IMR-90 (cell line): ENCODE results near the gene CASP3.

Experiments used
- FOS ChIP-seq: fragments of 150-350 bp; IDR thresholded peaks from 2 replicates; pipeline ENCODE4 v1.6.1; 2016; ENCODE audit warnings: low read depth, low read length
- RAD21 ChIP-seq: IDR thresholded peaks from 2 replicates; pipeline ENCODE4 v1.6.1; 2012; ENCODE audit warnings: low read length, improper control_type of control experiment
- TF ChIP-seq, protein P1 (sequence below): conservative IDR thresholded peaks from 2 replicates; pipeline ENCODE4 v1.5.1; 2012; ENCODE audit warnings: mild to moderate bottlenecking, low read depth, low read length, improper control_type of control experiment

DNA sequence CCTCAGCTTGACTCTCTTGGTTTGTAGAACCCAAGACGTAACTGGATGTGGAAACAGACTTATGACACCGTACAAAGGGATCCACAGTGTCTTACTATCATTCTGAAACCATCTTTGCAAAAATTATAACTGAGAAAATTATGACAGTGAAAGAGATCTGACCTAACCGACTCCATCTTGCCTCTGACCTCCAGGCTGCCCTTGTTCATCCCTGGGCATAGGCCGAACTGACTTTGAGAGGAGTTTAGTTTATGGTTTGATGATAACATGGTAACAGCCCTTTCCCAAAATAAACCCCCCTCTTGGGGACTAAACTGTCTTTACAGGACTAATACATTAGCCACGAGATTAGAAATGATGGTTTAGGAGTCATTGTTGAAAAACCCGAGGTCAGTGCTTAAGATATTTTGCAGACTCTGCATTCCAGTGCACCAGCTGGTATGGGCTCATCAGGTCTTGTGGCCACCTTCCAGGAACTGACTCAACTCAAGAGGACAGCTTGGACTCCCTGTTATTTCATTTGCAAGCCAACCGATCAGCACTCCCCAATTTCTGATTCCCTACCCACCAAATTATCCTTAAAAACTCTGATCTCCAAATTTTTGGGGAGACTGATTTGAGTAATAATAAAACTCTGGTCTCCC lies 49.6 kb downstream of the CASP3 start:
- TF ChIP-seq, protein P1, sequence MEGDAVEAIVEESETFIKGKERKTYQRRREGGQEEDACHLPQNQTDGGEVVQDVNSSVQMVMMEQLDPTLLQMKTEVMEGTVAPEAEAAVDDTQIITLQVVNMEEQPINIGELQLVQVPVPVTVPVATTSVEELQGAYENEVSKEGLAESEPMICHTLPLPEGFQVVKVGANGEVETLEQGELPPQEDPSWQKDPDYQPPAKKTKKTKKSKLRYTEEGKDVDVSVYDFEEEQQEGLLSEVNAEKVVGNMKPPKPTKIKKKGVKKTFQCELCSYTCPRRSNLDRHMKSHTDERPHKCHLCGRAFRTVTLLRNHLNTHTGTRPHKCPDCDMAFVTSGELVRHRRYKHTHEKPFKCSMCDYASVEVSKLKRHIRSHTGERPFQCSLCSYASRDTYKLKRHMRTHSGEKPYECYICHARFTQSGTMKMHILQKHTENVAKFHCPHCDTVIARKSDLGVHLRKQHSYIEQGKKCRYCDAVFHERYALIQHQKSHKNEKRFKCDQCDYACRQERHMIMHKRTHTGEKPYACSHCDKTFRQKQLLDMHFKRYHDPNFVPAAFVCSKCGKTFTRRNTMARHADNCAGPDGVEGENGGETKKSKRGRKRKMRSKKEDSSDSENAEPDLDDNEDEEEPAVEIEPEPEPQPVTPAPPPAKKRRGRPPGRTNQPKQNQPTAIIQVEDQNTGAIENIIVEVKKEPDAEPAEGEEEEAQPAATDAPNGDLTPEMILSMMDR: no peak
- TF ChIP-seq RAD21 (no peak), FOS (no peak)
